Right atrium auricular region (tissue), 2 donors: ENCODE results near the gene BTN2A1. TPM values are rescaled to one million over a fixed set of nuclear protein-coding genes. Genes with fewer than 3 reads are reported as not detected.
"Not testable (repeated sequence)": the region's sequence is repeated elsewhere in the genome, so short reads cannot be mapped to it uniquely, and the experiment has no call there.

Source experiments
- DNase-seq: peaks from one replicate; pipeline ENCODE4 v3.0.0-alpha.2; 2019; ENCODE audit warnings: low spot score
- H3K27ac ChIP-seq, 2 donors: fragments of 200-600 bp; sonication (generic); 1 replicate in 1 of 2; 2 replicates in 1 of 2; pipeline ENCODE4 v1.5.1; 2016 to 2019
- H3K27me3 ChIP-seq, 2 donors: fragments of 200-600 bp; sonication (generic); one replicate each; pipeline versions ENCODE4 v1.5.1 to v1.6.0; 2017 to 2019
- H3K36me3 ChIP-seq: fragments of 200-600 bp; sonication (generic); one replicate; pipeline ENCODE4 v1.5.1; 2016
- H3K4me1 ChIP-seq, 2 donors: fragments of 200-600 bp; sonication (generic); one replicate each; pipeline versions ENCODE4 v1.5.1 to v1.6.0; 2017 to 2019
- H3K4me3 ChIP-seq, 2 donors: fragments of 200-600 bp; sonication (generic); 1 replicate in 1 of 2; 2 replicates in 1 of 2; pipeline ENCODE4 v1.5.1; 2017 to 2019; ENCODE audit warnings: mild to moderate bottlenecking in 1 of 2, moderate library complexity in 1 of 2
- H3K9me3 ChIP-seq, 2 donors: fragments of 200-600 bp; sonication (generic); one replicate each; pipeline ENCODE4 v1.5.1; 2019
- total RNA-seq, 2 donors: library from RNA; depleted of rRNA; stranded (reverse); fragments of >200 nt; gene quantifications; one replicate each; pipeline ENCODE4 v1.1.0, GENCODE V29; 2016
- TF ChIP-seq, protein P1 (sequence below), 2 donors: fragments of 200-600 bp; sonication (generic); IDR thresholded peaks; one replicate each; pipeline ENCODE4 v1.5.1; 2019; ENCODE audit warnings: antibody characterized with exemption in 2 of 2

The BTN2A1 gene
- total RNA-seq, 2 donors from 2014 or later: 7.6 to 13.9 TPM

DNA sequence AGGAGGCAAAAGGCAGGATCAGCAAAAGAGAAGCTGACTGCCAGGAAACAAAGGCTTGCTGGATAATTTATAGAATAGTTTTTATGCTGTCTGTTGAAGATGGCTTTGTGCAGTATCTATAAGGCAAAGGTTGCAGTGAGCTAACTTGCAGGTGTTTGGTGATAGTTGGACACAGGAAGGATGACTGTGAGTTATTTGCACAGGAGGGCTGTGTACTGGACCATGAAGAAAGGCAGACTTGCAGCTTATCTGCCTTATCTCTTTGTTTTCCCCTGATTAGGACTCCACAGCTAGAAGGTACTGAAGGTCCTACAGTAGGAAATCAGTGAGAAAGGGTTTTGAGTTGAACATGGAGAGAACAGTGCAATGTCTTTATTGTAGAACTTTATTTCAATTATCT lies 44.4 kb downstream of the BTN2A1 start:
- peak overlapping the region in 1 of 2 donors; percentile 46 for H3K4me3 ChIP-seq
- no peaks in the 10 kb centered on the region for H3K36me3 ChIP-seq
- peaks cover 0 to 11% of the 10 kb centered on the region in 2 donors for H3K4me1 ChIP-seq
- no peaks in the 10 kb centered on the region for H3K9me3 ChIP-seq
- TF ChIP-seq, protein P1, sequence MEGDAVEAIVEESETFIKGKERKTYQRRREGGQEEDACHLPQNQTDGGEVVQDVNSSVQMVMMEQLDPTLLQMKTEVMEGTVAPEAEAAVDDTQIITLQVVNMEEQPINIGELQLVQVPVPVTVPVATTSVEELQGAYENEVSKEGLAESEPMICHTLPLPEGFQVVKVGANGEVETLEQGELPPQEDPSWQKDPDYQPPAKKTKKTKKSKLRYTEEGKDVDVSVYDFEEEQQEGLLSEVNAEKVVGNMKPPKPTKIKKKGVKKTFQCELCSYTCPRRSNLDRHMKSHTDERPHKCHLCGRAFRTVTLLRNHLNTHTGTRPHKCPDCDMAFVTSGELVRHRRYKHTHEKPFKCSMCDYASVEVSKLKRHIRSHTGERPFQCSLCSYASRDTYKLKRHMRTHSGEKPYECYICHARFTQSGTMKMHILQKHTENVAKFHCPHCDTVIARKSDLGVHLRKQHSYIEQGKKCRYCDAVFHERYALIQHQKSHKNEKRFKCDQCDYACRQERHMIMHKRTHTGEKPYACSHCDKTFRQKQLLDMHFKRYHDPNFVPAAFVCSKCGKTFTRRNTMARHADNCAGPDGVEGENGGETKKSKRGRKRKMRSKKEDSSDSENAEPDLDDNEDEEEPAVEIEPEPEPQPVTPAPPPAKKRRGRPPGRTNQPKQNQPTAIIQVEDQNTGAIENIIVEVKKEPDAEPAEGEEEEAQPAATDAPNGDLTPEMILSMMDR (IDR thresholded peaks at IDR 0.05): no peak
- H3K27ac ChIP-seq: no peak overlapping the region
- no peak for DNase-seq
- peaks cover 7% of the 10 kb centered on the region in 2 donors for H3K27me3 ChIP-seq

DNA sequence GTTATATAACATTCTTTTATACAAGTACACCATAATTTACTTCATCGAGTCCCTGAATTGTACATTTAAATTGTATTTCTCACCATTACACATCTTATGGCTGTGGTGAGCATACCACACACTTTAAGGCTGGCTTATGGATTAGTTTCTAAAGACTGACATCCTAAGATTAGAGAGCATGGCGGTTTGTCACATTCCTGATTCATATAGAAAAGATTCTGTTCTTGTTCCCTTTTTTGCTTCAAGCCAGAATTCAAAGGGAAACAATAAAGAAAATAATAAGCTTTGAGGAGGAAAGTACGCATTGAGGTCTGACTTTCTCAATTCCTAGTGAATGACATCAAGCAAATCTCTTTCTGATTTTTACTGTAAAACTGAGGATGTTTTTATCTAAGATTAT lies 44.9 kb downstream of the BTN2A1 start:
- Histone ChIP-seq H3K4me3 (no peak overlapping the region), H3K27ac (no peak overlapping the region), H3K27me3 (peaks cover 7% of the 10 kb centered on the region in 2 donors), H3K4me1 (peaks cover 0 to 11% of the 10 kb centered on the region in 2 donors), H3K36me3 (no peaks in the 10 kb centered on the region), H3K9me3 (no peaks in the 10 kb centered on the region)
- DNase-seq: no peak
- TF ChIP-seq, protein P1 (IDR thresholded peaks at IDR 0.05): no peak

DNA sequence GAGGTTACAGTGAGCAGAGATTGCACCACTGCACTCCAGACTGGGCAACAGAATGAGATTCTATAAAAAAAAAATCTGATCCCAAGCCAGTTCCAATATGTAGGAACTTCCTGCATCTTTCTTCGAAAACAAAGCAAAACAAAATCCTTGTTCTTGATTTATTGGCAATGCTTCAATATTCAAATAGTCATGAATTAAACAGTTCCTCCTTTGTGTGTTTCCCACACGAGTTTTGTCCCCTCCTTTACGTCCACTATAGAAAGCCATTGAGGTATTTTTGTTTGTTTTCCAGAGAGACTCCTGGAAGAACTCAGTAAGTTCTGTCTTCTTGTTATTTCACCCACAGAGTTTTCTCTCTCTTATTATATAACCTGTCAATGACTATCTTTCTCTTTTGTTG lies 49.9 kb downstream of the BTN2A1 start:
- Histone ChIP-seq H3K27ac (no peak overlapping the region), H3K36me3 (no peaks in the 10 kb centered on the region), H3K4me3 (no peak overlapping the region), H3K9me3 (no peaks in the 10 kb centered on the region), H3K4me1 (no peaks in the 10 kb centered on the region), H3K27me3 (peaks cover 0 to under 1% of the 10 kb centered on the region in 2 donors)
- TF ChIP-seq, protein P1 (IDR thresholded peaks at IDR 0.05): no peak
- no peak for DNase-seq

DNA sequence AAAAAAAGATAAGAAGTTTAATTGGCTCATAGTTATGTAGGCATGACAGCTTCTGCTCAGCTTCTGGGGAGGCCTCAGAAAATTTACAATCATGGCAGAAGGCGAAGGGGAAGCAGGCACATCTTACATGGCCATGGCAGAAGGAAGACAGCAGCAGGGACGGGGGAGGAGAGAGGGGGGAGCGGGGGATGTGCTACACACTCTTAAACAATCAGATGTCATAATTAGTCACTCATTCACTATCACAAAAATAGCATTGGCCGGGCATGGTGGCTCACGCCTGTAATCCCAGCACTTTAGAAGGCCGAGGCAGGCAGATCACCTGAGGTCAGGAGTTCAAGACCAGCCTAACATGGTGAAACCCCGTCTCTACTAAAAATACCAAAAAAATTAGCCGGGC lies 53.3 kb downstream of the BTN2A1 start:
- not testable (repeated sequence) for H3K4me1 ChIP-seq, H3K27ac ChIP-seq

DNA sequence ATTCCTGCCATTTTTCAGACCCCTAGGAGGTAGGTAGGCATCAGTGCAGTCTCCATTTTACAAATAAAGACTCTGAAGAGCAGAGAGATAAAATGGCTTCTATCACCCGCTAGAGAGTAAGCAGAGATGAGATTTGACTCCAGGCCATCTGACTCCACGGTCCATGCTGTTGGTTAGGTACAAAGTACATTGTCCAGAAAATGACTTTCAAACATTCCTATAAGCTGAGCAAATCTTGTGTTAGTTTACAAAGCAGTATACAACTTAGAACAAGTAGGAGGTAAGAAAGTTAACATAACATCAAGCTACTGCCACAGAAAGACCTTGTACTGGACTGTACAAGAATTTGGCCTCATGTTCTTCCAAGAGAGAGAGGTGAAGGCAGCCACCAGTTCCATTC lies 57.2 kb downstream of the BTN2A1 start:
- no peak overlapping the region for H3K4me3 ChIP-seq
- H3K27me3 ChIP-seq: no peaks in the 10 kb centered on the region
- no peaks in the 10 kb centered on the region for H3K36me3 ChIP-seq
- DNase-seq: no peak
- TF ChIP-seq, protein P1 (IDR thresholded peaks at IDR 0.05): no peak
- peaks cover 0 to under 1% of the 10 kb centered on the region in 2 donors for H3K4me1 ChIP-seq
- no peaks in the 10 kb centered on the region for H3K9me3 ChIP-seq
- no peak overlapping the region for H3K27ac ChIP-seq

More for the DNA sequence above, 53.3 kb downstream of the BTN2A1 start:
- H3K36me3 ChIP-seq, DNase-seq, H3K27me3 ChIP-seq, H3K9me3 ChIP-seq, H3K4me3 ChIP-seq: not testable (repeated sequence)

DNA sequence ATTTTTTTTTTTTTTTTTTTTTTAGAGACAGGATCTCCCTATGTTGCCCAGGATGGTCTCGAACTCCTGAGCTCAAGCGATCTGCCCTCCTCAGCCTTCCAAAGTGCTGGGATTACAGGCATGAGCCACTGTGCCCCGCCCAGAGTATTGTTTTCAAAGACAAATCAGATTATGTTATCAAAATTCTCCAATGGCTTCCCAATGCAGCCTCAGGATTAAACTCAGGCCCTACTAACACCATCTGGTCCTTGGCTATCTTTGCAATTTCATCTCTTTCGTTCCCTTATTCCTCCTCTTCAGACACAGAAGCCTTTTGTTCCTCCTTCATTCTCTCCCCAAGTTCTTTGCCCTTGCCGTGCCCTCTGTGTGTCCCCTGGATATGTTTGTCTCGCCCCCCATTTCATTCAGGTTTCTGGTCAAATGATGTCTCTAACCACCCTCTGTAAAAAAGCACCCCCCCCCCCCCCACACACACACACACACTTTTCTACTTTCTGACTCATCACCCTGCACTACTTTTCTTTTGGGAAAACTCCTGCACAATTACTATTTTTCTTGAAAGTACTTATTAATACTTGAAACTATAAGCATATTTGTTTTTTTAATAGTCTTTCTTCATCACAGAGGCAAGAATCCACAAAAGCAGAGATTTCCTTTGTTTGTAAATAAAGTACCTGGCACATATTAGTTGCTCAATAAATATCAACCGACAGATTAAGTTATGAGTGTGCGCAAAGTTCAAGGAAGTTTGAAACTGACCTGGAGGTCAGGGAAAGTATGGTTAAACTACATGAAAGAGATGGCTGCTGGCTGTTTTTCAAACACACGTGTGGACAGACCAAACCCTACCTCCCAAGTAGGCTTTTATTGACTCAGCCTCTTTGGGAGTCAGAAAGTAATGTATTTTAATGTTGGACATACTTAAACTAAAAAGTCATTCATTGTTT lies 59.0 kb downstream of the BTN2A1 start:
- peaks cover 0 to 5% of the 10 kb centered on the region in 2 donors for H3K4me1 ChIP-seq
- no peak overlapping the region for H3K27ac ChIP-seq
- no peaks in the 10 kb centered on the region for H3K9me3 ChIP-seq
- H3K27me3 ChIP-seq: no peaks in the 10 kb centered on the region
- H3K4me3 ChIP-seq: no peak overlapping the region
- TF ChIP-seq, protein P1 (IDR thresholded peaks at IDR 0.05): no peak
- DNase-seq: no peak
- H3K36me3 ChIP-seq: no peaks in the 10 kb centered on the region

Other genes starting within 250 kb of the BTN2A1 start
- 10 to 100 TPM in 1 of 2 donors, 1 to 10 TPM in 1; 6.5 to 12.9 TPM for gene BTN3A2, start 92.8 kb upstream of the BTN2A1 start, total RNA-seq
- gene BTN2A2, start 74.8 kb upstream of the BTN2A1 start, total RNA-seq: 1 to 10 TPM; 2.6 to 4.4 TPM
- 1 to 10 TPM; 3.6 to 6.6 TPM for gene BTN3A1, start 55.7 kb upstream of the BTN2A1 start, total RNA-seq
- 1 to 10 TPM; 5.6 to 8.7 TPM for gene BTN3A3, start 17.5 kb upstream of the BTN2A1 start, total RNA-seq
- not detected for gene BTN1A1, start 42.3 kb downstream of the BTN2A1 start, total RNA-seq
- 10 to 100 TPM; 36.1 to 52.5 TPM for gene HMGN4, start 80.4 kb downstream of the BTN2A1 start, total RNA-seq
- 1 to 10 TPM; 7.3 to 8.8 TPM for gene ABT1, start 139.0 kb downstream of the BTN2A1 start, total RNA-seq
- 1 to 10 TPM; 7.5 to 7.8 TPM for gene ZNF322, start 201.8 kb downstream of the BTN2A1 start, total RNA-seq